Activated T-cell treated with anti-CD3 and anti-CD28 coated beads, Interleukin-2, amount 50 U/mL, for 4 hours (primary cell): Measurements from ENCODE around the gene SUPT3H. TPM values are rescaled to one million over a fixed set of nuclear protein-coding genes. Genes with fewer than 3 reads are reported as not detected.
"Not testable (repeated sequence)": the region's sequence is repeated elsewhere in the genome, so short reads cannot be mapped to it uniquely, and the experiment has no call there.

Source experiments
- ATAC-seq, 2 donors: fragments of 200-7000 bp; cut with Tn5 transposase; one replicate each; pipeline ENCODE4 v1.10.0; 2021
- DNase-seq: peaks from one replicate; pipeline ENCODE4 v3.0.0-alpha.2; 2020
- H3K27me3 Mint-ChIP-seq: one replicate; pipeline ENCODE4 v1.8.0; 2021; ENCODE audit warnings: low read depth, mixed read lengths
- H3K36me3 Mint-ChIP-seq: one replicate; pipeline ENCODE4 v1.8.0; 2022; ENCODE audit warnings: mixed read lengths; ENCODE audit not compliant: insufficient read depth
- H3K4me1 Mint-ChIP-seq: one replicate; pipeline ENCODE4 v1.8.0; 2021; ENCODE audit warnings: low read depth, mixed read lengths
- H3K4me3 Mint-ChIP-seq: one replicate; pipeline ENCODE4 v1.8.0; 2021; ENCODE audit warnings: mild to moderate bottlenecking, moderate library complexity, mixed read lengths
- H3K9me3 Mint-ChIP-seq: one replicate; pipeline ENCODE4 v1.8.0; 2021; ENCODE audit warnings: mixed read lengths
- total RNA-seq, 3 donors: library from RNA; stranded (reverse); gene quantifications; one replicate each; pipeline ENCODE4 v1.2.1, GENCODE V29; 2021

SUPT3H gene
- total RNA-seq, 3 donors from 2014 or later = 14.1 to 15.7 (median 15.7) TPM

DNA sequence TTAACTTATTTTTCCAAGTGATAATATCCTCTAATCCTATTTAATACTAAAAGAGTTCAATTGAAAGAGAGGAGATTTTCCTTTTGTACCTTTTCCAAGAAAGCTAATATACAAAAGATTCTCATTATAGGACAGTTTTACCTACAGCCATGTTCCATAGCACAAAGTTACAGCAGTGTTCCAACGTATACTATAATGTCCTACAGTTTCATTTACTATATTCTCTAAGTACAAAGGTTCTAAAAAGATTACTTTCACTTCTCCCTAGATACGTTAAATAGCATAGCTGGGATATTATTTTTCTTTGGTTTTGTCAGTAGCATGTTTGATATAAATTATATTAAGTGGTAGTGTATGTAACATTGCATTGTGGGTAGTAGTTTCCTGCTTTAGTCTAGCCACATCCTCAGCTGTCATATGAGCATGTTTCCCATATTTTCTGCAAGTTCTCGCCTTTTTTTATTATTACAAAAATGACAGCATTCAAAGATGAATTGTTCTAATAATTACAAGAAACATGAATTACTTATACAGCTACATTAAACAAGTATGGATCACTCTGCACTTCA is 54.0 kb downstream of the SUPT3H start:
- Mint-ChIP-seq H3K9me3 (no peaks in the 10 kb centered on the region), H3K4me1 (peaks cover 27% of the 10 kb centered on the region), H3K27me3 (no peaks in the 10 kb centered on the region), H3K4me3 (no peak overlapping the region), H3K36me3 (no peaks in the 10 kb centered on the region)
- ATAC-seq = no peak
- DNase-seq = no peak

DNA sequence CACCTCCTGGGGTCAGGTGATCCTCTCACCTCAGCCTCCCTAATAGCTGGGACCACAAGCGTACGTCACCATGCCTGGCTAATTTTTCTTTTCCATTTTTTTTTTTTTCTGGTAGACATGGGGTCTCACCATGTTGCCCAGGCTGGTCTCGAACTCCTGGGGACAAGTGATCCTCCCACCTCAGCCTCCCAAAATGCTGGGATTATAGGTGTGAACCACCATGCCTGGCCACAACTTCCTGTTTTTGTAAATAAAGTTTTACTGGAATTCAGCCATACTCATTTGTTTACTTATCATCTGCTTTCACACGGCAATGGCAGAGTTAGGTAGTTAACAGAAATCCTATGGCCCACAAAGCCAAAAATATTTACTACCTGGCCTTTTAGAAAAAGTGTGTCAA is 57.4 kb downstream of the SUPT3H start:
- H3K9me3 Mint-ChIP-seq = peaks cover 7% of the 10 kb centered on the region
- no peak overlapping the region for H3K4me3 Mint-ChIP-seq
- no peak for DNase-seq
- peaks cover 2% of the 10 kb centered on the region for H3K36me3 Mint-ChIP-seq
- H3K4me1 Mint-ChIP-seq = peaks cover 19% of the 10 kb centered on the region
- H3K27me3 Mint-ChIP-seq = no peaks in the 10 kb centered on the region
- ATAC-seq = no peak

DNA sequence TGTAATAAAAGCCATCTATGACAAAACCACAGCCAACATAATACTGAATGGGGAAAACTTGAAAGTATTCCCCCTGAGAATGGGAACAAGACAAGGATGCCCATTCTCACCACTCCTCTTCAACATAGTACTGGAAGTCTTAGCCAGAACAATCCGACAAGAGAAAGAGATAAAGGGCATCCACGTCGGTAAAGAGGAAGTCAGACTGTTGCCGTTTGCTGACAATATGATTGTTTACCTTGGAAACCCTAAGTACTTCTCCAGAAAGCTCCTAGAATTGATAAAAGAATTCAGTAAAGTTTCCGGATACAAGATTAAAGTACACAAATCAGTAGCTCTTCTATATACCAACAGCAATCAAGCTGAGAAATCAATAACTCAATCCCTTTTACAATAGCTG is 63.6 kb downstream of the SUPT3H start:
- no peaks in the 10 kb centered on the region for H3K27me3 Mint-ChIP-seq
- peaks cover 11% of the 10 kb centered on the region for H3K9me3 Mint-ChIP-seq
- ATAC-seq (no peak), DNase-seq (no peak)
- peaks cover 37% of the 10 kb centered on the region for H3K4me1 Mint-ChIP-seq
- no peak overlapping the region for H3K4me3 Mint-ChIP-seq
- peaks cover 10% of the 10 kb centered on the region for H3K36me3 Mint-ChIP-seq

DNA sequence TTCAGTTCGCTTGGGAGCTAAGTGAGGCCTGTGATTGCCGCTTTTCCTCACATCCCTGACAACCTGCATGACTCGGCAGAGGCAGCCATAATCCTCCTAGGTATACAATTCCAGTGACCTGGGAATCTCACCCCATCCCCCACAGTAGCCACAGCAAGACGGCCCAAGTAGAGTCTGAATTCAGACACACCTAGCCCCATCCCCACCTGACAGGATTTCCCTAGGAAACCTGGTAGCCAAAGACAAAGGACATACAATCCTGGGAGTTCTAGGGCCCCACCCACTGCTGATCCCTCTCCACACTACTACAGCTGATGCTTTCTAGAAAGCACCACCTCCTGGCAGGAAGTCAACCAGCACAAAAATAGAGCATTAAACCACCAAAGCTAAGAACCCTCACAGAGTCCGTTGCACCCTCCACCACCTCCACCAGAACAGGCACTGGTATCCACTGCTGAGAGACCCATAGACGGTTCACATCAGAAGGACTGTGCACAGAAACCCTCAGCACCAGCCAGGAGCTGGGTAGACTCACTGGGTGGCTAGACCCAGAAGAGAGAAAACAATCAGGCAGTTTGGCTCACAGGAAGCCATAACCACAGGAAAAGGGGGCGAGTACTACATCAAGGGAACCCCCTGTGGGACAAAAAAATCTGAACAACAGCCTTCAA is 67.5 kb downstream of the SUPT3H start:
- Mint-ChIP-seq H3K9me3 (peaks cover 4% of the 10 kb centered on the region), H3K4me3 (peak overlapping the region; percentile 11), H3K36me3 (peaks cover 19% of the 10 kb centered on the region), H3K4me1 (peaks cover 39% of the 10 kb centered on the region), H3K27me3 (no peaks in the 10 kb centered on the region)
- ATAC-seq = peak; percentile 27 to 48
- DNase-seq = peak; percentile 9

DNA sequence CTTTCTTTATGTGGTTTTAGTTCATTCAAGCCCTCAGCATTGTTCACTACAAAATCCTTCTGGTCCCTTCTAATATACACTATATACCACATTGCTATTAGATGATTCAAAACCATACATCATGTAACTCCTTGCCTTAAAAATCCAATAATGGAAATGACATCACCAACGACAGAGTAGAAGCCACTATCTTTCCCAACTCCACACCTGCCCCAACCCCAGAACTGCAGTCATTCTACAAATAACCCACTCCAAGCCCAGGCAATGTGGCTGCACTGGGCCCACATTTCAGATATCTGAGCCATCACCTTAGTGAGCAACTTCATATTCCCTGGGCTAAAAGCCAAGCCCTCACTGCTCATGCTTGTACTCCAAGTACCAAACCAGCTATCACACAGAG is 72.2 kb downstream of the SUPT3H start:
- no peak overlapping the region for H3K4me3 Mint-ChIP-seq
- ATAC-seq = no peak
- H3K27me3 Mint-ChIP-seq = no peaks in the 10 kb centered on the region
- H3K9me3 Mint-ChIP-seq = peaks cover 10% of the 10 kb centered on the region
- H3K36me3 Mint-ChIP-seq = peaks cover 14% of the 10 kb centered on the region
- peaks cover 18% of the 10 kb centered on the region for H3K4me1 Mint-ChIP-seq
- no peak for DNase-seq

DNA sequence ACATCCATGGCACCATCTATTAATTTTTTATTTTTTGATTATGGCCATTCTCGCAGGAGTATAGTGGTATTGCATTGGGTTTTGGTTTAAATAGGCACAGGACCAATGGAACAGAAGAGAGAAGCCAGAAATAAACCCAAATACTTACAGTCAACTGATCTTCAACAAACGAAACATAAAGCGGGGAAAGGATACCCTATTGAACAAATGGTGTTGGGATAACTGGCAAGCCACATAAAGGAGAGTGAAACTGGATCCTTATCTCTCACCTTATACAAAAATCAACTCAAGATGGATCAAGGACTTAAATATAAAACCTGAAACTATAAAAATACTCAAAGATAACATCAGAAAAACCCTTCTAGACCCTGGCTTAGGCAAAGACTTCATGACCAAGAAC is 74.9 kb downstream of the SUPT3H start:
- Mint-ChIP-seq H3K36me3 (peaks cover 11% of the 10 kb centered on the region), H3K27me3 (no peaks in the 10 kb centered on the region), H3K9me3 (peaks cover 6% of the 10 kb centered on the region), H3K4me1 (peaks cover 2% of the 10 kb centered on the region), H3K4me3 (no peak overlapping the region)
- ATAC-seq (no peak), DNase-seq (no peak)

DNA sequence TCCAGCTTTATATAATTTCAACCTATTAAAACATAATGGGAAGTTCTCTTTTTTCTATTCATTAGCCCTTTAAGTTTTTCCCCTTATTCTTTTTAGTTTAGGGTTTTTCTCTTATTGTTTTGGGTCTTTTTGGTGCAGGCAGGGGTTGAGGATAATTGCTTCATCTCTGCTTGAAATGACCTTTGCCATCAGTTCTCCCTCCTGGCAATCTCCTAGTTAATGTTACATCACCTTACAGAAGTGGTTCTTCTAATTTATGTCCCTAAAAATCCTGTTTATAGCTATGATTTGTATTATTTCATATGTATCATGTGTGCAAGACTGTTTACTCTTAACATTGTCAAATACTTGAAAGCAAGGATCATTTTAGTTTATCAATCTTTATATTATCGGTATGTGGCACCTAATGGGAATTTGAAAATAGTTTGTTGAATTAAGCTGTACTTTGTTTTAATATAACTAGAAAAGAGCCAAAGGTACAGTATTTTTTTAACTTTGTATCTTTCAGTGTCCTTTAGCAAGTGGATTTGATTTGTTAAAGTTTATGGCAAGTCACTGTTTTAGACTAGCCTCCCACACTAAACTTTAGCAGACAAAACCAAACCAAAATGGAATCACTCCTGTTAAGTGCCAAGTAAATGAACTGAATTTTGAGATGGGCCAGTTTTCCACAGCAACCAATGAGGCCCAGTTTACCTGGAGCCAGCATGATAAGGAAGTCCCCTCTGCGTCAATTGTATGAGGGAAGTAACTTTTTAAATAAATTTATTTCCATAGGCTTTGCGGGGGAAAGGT is 76.2 kb downstream of the SUPT3H start:
- H3K9me3 Mint-ChIP-seq = peaks cover 6% of the 10 kb centered on the region
- no peaks in the 10 kb centered on the region for H3K27me3 Mint-ChIP-seq
- DNase-seq (no peak), ATAC-seq (no peak)
- peaks cover 2% of the 10 kb centered on the region for H3K4me1 Mint-ChIP-seq
- peaks cover 9% of the 10 kb centered on the region for H3K36me3 Mint-ChIP-seq
- no peak overlapping the region for H3K4me3 Mint-ChIP-seq

DNA sequence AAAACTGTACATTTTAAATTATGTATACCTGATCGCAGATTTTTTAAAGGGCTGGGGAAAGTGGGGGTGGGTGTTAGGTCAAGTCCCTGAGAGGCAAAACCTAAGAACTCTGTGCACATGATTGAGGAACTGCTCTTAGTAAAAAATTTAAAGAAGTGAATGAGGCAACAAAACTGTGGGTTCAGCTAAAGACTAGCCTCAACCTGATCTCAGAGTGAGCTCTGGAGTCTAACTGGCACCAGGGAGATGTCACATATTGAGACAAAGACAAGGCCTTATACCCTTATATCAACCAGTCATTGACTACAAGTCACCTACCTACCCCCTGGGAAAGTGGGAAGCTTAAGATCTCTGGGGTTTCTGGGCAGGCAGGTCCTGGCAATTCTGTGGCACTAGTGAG is 77.0 kb downstream of the SUPT3H start:
- peaks cover 6% of the 10 kb centered on the region for H3K9me3 Mint-ChIP-seq
- H3K36me3 Mint-ChIP-seq = peaks cover 2% of the 10 kb centered on the region
- H3K27me3 Mint-ChIP-seq = no peaks in the 10 kb centered on the region
- H3K4me3 Mint-ChIP-seq = no peak overlapping the region
- H3K4me1 Mint-ChIP-seq = peaks cover 2% of the 10 kb centered on the region
- DNase-seq = no peak
- ATAC-seq = no peak

DNA sequence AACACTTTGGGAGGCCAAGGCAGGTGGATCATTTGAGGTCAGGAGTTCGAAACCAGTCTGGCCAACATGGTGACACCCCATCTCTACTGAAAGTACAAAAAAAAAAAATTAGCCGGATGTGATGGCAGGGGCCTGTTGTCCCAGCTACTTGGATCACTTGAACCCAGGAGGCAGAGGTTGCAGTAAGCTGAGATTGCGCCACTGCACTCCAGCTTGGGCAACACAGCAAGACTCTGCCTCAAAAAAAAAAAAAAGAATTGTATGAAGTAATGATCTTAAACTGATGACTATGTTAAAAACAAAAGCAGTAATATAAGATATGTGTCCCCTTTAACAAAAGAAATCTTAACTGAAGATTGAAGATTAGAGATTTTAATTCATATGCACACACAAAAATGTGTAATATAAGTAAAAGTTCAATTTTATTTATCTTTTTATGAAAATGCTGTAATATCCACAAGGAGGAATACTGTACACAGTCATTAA is 78.6 kb downstream of the SUPT3H start:
- DNase-seq (no peak), ATAC-seq (no peak)
- no peaks in the 10 kb centered on the region for H3K36me3 Mint-ChIP-seq
- H3K4me1 Mint-ChIP-seq = peaks cover 6% of the 10 kb centered on the region
- H3K9me3 Mint-ChIP-seq = peaks cover 6% of the 10 kb centered on the region
- no peaks in the 10 kb centered on the region for H3K27me3 Mint-ChIP-seq
- no peak overlapping the region for H3K4me3 Mint-ChIP-seq

DNA sequence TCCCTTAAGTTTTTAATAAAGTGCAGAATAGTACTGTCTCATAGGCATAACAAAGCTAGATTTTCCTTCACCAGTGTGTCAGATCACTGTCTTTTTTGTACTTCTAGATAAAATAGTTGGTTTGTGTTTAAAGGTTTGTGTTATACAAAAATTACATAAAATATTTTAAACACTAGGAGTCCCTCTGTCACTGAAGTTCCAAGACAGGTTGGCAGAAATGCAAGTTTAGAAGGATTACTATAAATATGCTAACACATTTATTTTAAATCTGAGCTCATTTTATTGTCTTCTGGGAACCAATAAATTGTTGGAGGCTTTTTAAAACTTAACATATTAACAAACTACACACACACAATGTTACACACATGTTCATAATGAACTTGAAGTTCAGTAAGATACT is 80.4 kb downstream of the SUPT3H start:
- ATAC-seq (no peak), DNase-seq (no peak)
- peaks cover 24% of the 10 kb centered on the region for H3K4me1 Mint-ChIP-seq
- no peaks in the 10 kb centered on the region for H3K36me3 Mint-ChIP-seq
- peaks cover 4% of the 10 kb centered on the region for H3K9me3 Mint-ChIP-seq
- H3K4me3 Mint-ChIP-seq = no peak overlapping the region
- H3K27me3 Mint-ChIP-seq = no peaks in the 10 kb centered on the region

DNA sequence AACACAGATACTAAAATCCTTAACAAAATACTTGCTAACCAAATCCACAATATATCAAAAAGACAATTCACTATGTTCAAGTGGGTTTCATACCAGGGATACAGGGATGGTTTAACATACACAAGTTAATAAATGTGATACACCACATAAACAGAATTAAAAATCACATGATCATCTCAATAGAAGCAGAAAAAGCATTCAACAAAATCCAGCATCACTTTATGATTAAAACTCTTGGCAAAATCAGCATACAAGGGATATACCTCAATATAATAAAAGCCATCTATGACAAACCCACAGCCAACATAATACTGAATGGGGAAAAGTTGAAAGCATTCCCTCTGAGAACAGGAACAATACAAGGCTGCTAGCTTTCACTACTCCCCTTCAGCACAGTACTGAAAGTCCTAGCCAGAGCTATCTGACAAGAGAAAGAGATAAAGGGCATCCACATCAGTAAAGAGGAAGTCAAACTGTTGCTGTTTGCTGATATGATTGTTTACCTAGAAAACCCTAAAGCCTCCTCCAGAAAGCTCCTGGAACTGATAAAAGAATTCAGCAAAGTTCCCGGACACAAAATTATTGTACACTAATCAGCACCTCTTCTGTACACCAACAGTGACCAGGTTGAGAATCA is 83.6 kb downstream of the SUPT3H start:
- not testable (repeated sequence) for H3K36me3 Mint-ChIP-seq, H3K4me3 Mint-ChIP-seq, DNase-seq, ATAC-seq, H3K27me3 Mint-ChIP-seq, H3K9me3 Mint-ChIP-seq
- peaks cover 27% of the 10 kb centered on the region for H3K4me1 Mint-ChIP-seq

DNA sequence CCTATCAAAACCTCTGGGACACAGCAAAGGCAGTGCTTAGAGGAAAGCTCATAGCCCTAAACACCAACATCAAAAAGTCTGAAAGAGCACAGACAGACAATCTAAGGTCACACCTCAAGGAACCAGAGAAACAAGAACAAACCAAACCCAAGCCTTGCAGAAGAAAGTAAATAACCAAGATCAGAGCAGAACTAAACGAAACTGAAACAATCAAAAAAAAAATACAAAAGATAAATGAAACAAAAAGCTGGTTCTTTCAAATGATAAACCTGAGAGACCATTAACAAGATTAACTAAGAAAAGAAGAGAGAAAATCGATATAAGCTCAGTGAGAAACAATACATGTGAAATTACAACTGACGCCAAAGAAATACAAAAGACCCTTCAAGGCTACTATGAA is 84.4 kb downstream of the SUPT3H start:
- H3K4me3 Mint-ChIP-seq = peak overlapping the region; percentile 2
- no peak for DNase-seq

DNA sequence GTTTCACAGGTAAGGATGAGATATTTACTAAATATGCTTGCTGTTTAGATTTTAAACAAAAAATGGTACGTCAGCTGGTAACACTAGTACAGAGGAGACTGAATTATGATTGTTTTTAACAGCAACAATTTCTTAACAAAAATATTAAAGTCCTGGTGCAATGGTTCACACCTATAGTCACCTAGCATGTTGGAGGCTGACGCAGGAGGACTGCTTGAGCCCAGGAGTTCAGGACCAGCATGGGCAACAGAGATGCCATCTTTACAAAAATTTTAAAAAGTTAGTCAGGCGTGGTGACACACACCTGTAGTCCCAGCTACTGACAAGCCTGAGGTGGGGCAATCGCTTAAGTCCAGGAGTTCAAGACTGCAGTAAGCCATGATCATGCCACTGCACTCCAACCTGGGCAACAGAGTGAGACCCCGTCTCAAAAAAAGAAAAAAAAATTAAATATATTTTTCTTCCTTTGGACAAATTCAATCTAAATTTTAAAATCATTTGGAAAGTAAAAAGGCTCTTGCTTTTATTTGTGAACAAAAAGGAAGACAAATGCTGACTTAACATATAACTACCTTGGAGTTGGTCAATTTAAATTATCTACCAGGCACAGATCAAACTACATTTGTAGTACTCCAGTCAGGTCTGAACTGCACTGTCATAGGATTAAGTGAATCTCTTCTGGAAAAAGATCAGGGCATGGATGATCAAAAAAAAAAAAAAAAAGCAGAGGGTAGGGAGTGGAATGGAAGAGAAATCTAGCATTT is 87.8 kb downstream of the SUPT3H start:
- peaks cover 27% of the 10 kb centered on the region for H3K4me1 Mint-ChIP-seq
- no peak for DNase-seq
- H3K36me3 Mint-ChIP-seq = peaks cover 6% of the 10 kb centered on the region
- no peak overlapping the region for H3K4me3 Mint-ChIP-seq
- H3K9me3 Mint-ChIP-seq = peaks cover 8% of the 10 kb centered on the region
- no peaks in the 10 kb centered on the region for H3K27me3 Mint-ChIP-seq
- ATAC-seq = no peak

More for the DNA sequence above, 84.4 kb downstream of the SUPT3H start:
- Mint-ChIP-seq H3K36me3 (peaks cover 2% of the 10 kb centered on the region), H3K4me1 (peaks cover 27% of the 10 kb centered on the region), H3K9me3 (peaks cover 4% of the 10 kb centered on the region), H3K27me3 (no peaks in the 10 kb centered on the region)
- no peak for ATAC-seq

DNA sequence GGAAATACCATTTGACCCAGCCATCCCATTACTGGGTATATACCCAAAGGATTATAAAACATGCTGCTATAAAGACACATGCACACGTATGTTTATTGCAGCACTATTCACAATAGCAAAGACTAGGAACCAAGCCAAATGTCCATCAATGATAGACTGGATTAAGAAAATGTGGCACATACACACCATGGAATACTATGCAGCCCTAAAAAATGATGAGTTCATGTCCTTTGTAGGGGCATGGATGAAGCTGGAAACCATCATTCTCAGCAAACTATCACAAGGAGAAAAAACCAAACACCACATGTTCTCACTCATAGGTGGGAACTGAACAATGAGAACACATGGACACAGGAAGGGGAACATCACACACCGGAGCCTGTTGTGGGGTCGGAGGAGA is 91.0 kb downstream of the SUPT3H start:
- not testable (repeated sequence) for H3K9me3 Mint-ChIP-seq, DNase-seq, ATAC-seq

More for the DNA sequence above, 91.0 kb downstream of the SUPT3H start:
- H3K27me3 Mint-ChIP-seq, H3K4me1 Mint-ChIP-seq, H3K36me3 Mint-ChIP-seq, H3K4me3 Mint-ChIP-seq: not testable (repeated sequence)
